Endothelial cell (in vitro differentiated cells): ENCODE measurements around the gene PTPRD. TPM values are rescaled to one million over a fixed set of nuclear protein-coding genes. Genes with fewer than 3 reads are reported as not detected.

Experiments used
- DNase-seq: peaks from one replicate; pipeline ENCODE4 v3.0.0; 2021; ENCODE audit warnings: low spot score
- H3K27ac Mint-ChIP-seq: one replicate; pipeline ENCODE4 v1.8.0; 2021; ENCODE audit warnings: mixed read lengths, inconsistent platforms; ENCODE audit not compliant: unreplicated experiment
- H3K27me3 Mint-ChIP-seq: one replicate; pipeline ENCODE4 v1.8.0; 2021; ENCODE audit warnings: mild to moderate bottlenecking, moderate library complexity, mixed read lengths, inconsistent platforms; ENCODE audit not compliant: unreplicated experiment
- H3K36me3 Mint-ChIP-seq: one replicate; pipeline ENCODE4 v1.8.0; 2021; ENCODE audit warnings: mild to moderate bottlenecking, low read depth, mixed read lengths, inconsistent platforms; ENCODE audit not compliant: unreplicated experiment
- H3K4me1 Mint-ChIP-seq: one replicate; pipeline ENCODE4 v1.8.0; 2021; ENCODE audit warnings: mild to moderate bottlenecking, mixed read lengths, inconsistent platforms; ENCODE audit not compliant: unreplicated experiment
- H3K4me3 Mint-ChIP-seq: one replicate; pipeline ENCODE4 v1.8.0; 2021; ENCODE audit warnings: mild to moderate bottlenecking, mixed read lengths, inconsistent platforms; ENCODE audit not compliant: unreplicated experiment
- H3K9me3 Mint-ChIP-seq: one replicate; pipeline ENCODE4 v1.8.0; 2021; ENCODE audit warnings: mixed read lengths, inconsistent platforms; ENCODE audit not compliant: unreplicated experiment
- total RNA-seq: library from RNA; stranded (reverse); fragmentation: NEBNext Ultra II Directional; extraction: Animal tissue kit (Norgen Biotek cat#: 25700); gene quantifications from one replicate; pipeline ENCODE4 v1.2.1, GENCODE V29; 2021; ENCODE audit not compliant: unreplicated experiment
- TF ChIP-seq, protein P1 (sequence below): fragments of 200-600 bp; sonication (generic); IDR thresholded peaks from one replicate; pipeline ENCODE4 v1.5.0; 2021; ENCODE audit warnings: antibody characterized with exemption; ENCODE audit not compliant: unreplicated experiment

Gene PTPRD
- total RNA-seq, 1 donor from 2014 or later: 47.8 TPM

DNA sequence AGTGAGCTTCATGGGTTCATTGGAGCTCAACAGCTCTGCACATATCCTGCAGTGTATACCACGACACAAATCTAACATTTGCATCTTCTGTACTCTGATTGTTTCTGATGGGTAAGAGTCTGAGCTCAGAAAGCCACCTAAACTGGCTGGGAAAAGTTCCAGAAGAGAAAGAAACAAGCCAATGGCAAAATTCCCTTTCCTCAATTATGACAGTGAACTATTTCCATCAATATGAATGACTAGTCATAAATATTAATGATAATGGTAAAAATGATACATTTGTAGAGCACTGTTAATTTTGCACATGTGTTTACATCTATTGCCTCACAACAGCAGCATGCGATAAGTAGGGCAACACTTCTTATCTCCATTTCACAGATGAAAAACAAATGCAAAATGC is 1711.7 kb downstream of the PTPRD start:
- Mint-ChIP-seq H3K27me3 (no peaks in the 10 kb centered on the region), H3K4me1 (no peaks in the 10 kb centered on the region)

GRCh38 chr9:8899511-8899910 is 1713.3 kb downstream of the PTPRD start:
- Mint-ChIP-seq H3K36me3 (no peaks in the 10 kb centered on the region), H3K27ac (no peak overlapping the region), H3K4me1 (no peaks in the 10 kb centered on the region), H3K27me3 (no peaks in the 10 kb centered on the region), H3K4me3 (no peak overlapping the region), H3K9me3 (no peaks in the 10 kb centered on the region)
- TF ChIP-seq, protein P1, sequence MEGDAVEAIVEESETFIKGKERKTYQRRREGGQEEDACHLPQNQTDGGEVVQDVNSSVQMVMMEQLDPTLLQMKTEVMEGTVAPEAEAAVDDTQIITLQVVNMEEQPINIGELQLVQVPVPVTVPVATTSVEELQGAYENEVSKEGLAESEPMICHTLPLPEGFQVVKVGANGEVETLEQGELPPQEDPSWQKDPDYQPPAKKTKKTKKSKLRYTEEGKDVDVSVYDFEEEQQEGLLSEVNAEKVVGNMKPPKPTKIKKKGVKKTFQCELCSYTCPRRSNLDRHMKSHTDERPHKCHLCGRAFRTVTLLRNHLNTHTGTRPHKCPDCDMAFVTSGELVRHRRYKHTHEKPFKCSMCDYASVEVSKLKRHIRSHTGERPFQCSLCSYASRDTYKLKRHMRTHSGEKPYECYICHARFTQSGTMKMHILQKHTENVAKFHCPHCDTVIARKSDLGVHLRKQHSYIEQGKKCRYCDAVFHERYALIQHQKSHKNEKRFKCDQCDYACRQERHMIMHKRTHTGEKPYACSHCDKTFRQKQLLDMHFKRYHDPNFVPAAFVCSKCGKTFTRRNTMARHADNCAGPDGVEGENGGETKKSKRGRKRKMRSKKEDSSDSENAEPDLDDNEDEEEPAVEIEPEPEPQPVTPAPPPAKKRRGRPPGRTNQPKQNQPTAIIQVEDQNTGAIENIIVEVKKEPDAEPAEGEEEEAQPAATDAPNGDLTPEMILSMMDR: no peak
- DNase-seq: no peak

More for the DNA sequence above, 1711.7 kb downstream of the PTPRD start:
- Mint-ChIP-seq H3K27ac (no peak overlapping the region), H3K36me3 (no peaks in the 10 kb centered on the region), H3K4me3 (no peak overlapping the region), H3K9me3 (no peaks in the 10 kb centered on the region)
- no peak for DNase-seq
- TF ChIP-seq, protein P1: no peak

DNA sequence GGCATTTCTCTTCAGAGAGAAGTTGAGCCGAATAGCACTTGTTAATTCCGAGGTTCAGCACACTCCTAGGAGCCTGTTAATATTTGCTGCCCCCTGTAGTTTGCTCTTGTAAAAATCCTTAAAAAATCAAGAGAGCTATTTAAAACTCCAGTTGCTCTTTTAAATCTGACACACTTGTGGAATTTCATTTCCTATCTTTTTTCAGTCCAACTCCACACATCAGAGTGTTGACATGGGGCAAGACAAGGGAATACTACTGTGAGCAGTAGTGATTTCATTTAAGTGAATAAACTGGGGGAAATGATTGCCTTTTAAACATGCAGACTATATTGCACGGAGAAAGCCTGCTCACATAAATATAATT is 1717.0 kb downstream of the PTPRD start:
- no peaks in the 10 kb centered on the region for H3K27me3 Mint-ChIP-seq
- H3K9me3 Mint-ChIP-seq: no peaks in the 10 kb centered on the region
- peak; percentile 6 for DNase-seq
- peaks cover 4% of the 10 kb centered on the region for H3K4me1 Mint-ChIP-seq
- no peak overlapping the region for H3K27ac Mint-ChIP-seq
- TF ChIP-seq, protein P1: peak; percentile 64
- H3K36me3 Mint-ChIP-seq: no peaks in the 10 kb centered on the region
- H3K4me3 Mint-ChIP-seq: no peak overlapping the region

DNA sequence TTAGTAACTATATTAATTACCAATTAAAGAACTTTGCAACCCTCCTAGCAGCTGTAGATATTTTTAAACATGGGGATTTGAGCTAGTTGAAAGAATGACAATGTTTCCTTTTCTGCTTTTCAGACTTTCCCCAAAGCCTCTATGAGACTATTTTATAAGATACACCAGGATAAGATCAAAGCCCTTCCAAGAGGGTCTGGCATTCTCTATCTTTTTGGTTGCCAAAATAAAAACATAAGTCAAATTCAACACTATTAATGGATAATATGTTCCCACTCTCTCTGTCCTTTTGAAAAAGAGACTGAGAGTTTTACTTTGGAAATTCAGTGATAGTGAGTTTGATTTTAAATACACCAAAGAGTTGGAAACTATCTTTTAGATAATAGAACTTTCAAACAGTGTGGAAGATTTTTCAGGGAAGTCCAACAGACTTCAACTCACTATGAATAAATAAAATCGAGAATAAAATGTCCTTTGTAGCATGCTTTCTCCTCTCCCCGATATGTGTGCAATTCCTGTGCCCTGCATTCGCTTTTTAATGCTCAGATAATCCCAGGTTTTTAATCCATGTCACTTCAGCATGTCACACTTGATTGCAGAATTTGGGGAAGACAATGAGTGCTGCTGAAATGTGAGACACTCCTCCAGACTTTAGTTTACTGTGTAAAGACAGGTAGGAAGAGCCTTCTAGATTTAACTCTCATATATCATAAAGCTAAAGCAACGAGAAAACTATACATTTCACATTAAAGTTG is 1717.5 kb downstream of the PTPRD start:
- H3K4me1 Mint-ChIP-seq: peaks cover 4% of the 10 kb centered on the region
- no peaks in the 10 kb centered on the region for H3K36me3 Mint-ChIP-seq
- TF ChIP-seq, protein P1: no peak
- no peak for DNase-seq
- H3K27me3 Mint-ChIP-seq: no peaks in the 10 kb centered on the region
- H3K4me3 Mint-ChIP-seq: no peak overlapping the region
- no peak overlapping the region for H3K27ac Mint-ChIP-seq
- no peaks in the 10 kb centered on the region for H3K9me3 Mint-ChIP-seq

GRCh38 chr9:8890695-8891094 is 1722.1 kb downstream of the PTPRD start:
- Mint-ChIP-seq H3K4me3 (no peak overlapping the region), H3K4me1 (peaks cover 8% of the 10 kb centered on the region), H3K9me3 (no peaks in the 10 kb centered on the region), H3K27ac (no peak overlapping the region), H3K27me3 (no peaks in the 10 kb centered on the region), H3K36me3 (no peaks in the 10 kb centered on the region)
- no peak for DNase-seq
- TF ChIP-seq, protein P1: no peak
